GM11168 (cell line): ENCODE results near the gene CDH23.

Source experiments
- in situ Hi-C: fragments of 300-500 bp; cut with MboI; formaldehyde crosslinking; loops from one replicate; pipeline ENCODE4 v1.12.0; 2022; ENCODE audit warnings: low sequenced_read_pairs; ENCODE audit not compliant: unreplicated experiment

CDH23 gene

GRCh38 chr10:71368643-71369042, 28.1 kb upstream of the CDH23 start:
- in situ Hi-C loops: no loop called here

GRCh38 chr10:71369602-71370001, 27.1 kb upstream of the CDH23 start:
- in situ Hi-C loops: no loop called here

- in situ Hi-C loops: no loop called here
Observed at GRCh38 chr10:71370031-71370430, 26.7 kb upstream of the CDH23 start.

- in situ Hi-C loops: no loop called here
Observed at GRCh38 chr10:71371750-71372166, 25.0 kb upstream of the CDH23 start.

GRCh38 chr10:71372882-71373495, 23.7 kb upstream of the CDH23 start:
- in situ Hi-C loops: no loop called here

GRCh38 chr10:71374481-71375233, 22.1 kb upstream of the CDH23 start:
- in situ Hi-C loops: no loop called here

- in situ Hi-C loops: no loop called here
Observed at GRCh38 chr10:71375952-71376351, 20.8 kb upstream of the CDH23 start.

GRCh38 chr10:71378336-71379117, 18.2 kb upstream of the CDH23 start:
- in situ Hi-C loops: no loop called here

- in situ Hi-C loops: no loop called here
Observed at GRCh38 chr10:71379118-71379766, 17.5 kb upstream of the CDH23 start.

GRCh38 chr10:71380841-71381240, 15.9 kb upstream of the CDH23 start:
- in situ Hi-C loops: loop anchor here (5.0 kb wide), 2 partner anchors 64 to 186 kb away; partner anchors contain the start of gene SLC29A3

GRCh38 chr10:71381611-71382010, 15.1 kb upstream of the CDH23 start:
- in situ Hi-C loops: loop anchor here (5.0 kb wide), 2 partner anchors 64 to 186 kb away; partner anchors contain the start of gene SLC29A3

- in situ Hi-C loops: loop anchor here (5.0 kb wide), 2 partner anchors 65 to 185 kb away; partner anchors contain the start of gene SLC29A3
Observed at GRCh38 chr10:71382028-71382427, 14.7 kb upstream of the CDH23 start.

- in situ Hi-C loops: loop anchor here (5.0 kb wide), 2 partner anchors 65 to 185 kb away; partner anchors contain the start of gene SLC29A3
Observed at GRCh38 chr10:71382757-71383156, 14.0 kb upstream of the CDH23 start.

- in situ Hi-C loops: loop anchor here (5.0 kb wide), 2 partner anchors 67 to 183 kb away; partner anchors contain the start of gene SLC29A3
Observed at GRCh38 chr10:71383972-71384687, 12.6 kb upstream of the CDH23 start.

GRCh38 chr10:71388171-71388570, 8.5 kb upstream of the CDH23 start:
- in situ Hi-C loops: no loop called here

- in situ Hi-C loops: no loop called here
Observed at GRCh38 chr10:71388583-71389310, 8.0 kb upstream of the CDH23 start.

GRCh38 chr10:71389768-71390460, 6.8 kb upstream of the CDH23 start:
- in situ Hi-C loops: no loop called here

- in situ Hi-C loops: no loop called here
Observed at GRCh38 chr10:71390461-71390835, 6.3 kb upstream of the CDH23 start.
